NCI-H1436 treated with DMSO at 0.1 percent for 48 hours (cell line): ENCODE data around the gene LHFPL2.
"Not testable (repeated sequence)": the region's sequence is repeated elsewhere in the genome, so short reads cannot be mapped to it uniquely, and the experiment has no call there.

Experiments
- DNase-seq: peaks from one replicate; lab custom pipeline; 2025; lab: John Stamatoyannopoulos, UW

LHFPL2 gene, protein sequence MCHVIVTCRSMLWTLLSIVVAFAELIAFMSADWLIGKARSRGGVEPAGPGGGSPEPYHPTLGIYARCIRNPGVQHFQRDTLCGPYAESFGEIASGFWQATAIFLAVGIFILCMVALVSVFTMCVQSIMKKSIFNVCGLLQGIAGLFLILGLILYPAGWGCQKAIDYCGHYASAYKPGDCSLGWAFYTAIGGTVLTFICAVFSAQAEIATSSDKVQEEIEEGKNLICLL

DNA sequence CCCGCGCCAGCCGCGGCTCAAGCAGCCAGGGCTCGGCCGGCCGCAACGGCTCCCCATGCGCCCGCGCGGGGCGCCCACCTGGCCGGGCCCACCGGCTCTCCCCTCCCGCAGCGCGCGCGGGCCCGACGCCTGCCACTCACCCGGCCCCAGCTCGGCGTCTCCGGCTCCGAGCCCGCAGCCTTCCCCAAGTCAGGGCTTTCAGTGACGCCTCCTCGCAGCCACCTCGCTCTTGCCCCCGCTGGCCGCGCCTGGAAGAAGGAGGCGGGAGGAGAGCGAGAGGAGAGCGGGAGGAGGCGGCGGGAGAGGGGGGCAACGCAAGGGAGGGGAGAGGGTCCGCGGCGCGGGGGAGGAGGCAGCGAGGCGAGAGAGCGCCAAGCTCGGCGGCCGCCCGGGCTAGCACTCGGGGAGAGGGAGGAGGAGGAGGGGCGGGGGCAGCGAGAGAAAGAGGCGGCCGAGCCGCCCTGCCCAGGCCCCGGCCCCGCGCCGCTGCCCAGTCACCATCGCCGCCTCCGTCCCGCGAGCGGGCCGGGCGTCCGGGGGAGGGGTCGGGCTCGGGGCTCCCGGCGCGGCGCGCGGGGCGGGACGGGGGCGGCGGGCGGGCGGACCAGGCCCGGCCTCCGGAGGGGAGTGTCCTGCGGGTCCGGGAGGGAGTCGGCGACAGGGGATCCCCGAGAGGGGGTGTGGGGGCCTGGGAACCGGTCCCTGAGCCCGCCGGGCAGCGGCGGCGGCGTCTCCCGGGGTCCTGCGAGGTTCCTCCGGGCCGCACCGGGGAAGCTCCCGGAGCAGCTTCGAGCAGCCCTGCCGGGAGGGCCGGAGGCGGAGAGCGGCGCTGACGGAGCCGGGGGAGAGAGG lies at the start of gene LHFPL2:
Gene LHFPL2 (minus strand): TSS at position 414 of the 852 bp plus-strand sequence. CDS start 138,559 bp downstream, outside the sequence.
- DNase-seq, result no peak

DNA sequence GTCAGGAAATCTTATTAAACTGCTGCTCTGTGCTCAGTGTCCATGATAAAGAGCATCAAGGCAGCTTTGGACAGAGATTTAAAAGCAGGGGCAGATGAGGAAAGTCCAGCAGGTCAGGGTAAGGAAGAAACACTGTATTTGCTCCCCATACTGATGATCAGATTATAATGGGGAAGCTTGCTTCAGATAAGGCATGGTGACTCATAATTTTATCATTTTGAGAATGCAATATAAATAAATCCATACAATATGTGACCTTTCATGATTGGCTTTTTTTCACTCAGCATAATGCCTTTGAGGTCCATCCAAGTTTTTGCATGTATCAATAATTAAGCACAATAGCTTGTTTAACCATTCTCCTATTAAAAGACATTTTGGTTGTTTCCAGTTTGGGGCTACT lies 48.1 kb upstream of the LHFPL2 start:
- DNase-seq, result no peak

DNA sequence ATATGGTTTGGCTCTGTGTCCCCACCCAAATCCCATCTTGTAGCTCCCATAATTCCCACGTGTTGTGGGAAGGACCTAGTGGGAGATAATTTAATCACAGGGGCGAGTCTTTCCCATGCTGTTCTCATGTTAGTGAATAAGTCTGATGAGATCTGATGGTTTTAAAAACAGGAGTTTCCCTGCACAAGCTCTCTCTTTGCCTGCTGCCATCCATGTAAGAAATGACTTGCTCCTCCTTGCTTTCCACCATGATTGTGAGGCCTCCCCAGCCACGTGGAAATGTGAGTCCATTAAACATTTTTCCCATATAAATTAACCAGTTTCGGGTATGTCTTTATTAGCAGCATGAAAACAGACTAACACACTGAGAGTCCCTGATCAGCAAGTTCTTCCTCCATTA lies 47.5 kb upstream of the LHFPL2 start:
- not testable (repeated sequence) for DNase-seq

DNA sequence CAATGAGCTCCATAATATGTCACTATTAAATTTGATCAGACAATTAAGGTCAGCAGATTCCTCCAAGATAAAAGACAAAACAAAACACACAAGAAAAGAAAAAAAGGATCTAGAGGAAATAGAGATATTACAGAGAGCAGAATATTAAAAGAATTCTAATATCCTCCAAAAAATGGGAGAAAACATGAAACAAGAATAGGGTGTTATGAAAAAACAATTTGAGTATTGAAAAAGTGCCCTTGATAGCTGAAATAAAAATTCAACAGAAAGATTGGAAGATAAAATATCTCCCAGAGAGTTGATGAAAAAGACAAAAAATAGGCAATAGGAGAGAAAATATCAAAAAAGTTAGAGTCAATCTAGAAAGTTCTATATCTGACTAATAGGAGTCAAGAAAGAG lies 44.8 kb upstream of the LHFPL2 start:
- no peak for DNase-seq

DNA sequence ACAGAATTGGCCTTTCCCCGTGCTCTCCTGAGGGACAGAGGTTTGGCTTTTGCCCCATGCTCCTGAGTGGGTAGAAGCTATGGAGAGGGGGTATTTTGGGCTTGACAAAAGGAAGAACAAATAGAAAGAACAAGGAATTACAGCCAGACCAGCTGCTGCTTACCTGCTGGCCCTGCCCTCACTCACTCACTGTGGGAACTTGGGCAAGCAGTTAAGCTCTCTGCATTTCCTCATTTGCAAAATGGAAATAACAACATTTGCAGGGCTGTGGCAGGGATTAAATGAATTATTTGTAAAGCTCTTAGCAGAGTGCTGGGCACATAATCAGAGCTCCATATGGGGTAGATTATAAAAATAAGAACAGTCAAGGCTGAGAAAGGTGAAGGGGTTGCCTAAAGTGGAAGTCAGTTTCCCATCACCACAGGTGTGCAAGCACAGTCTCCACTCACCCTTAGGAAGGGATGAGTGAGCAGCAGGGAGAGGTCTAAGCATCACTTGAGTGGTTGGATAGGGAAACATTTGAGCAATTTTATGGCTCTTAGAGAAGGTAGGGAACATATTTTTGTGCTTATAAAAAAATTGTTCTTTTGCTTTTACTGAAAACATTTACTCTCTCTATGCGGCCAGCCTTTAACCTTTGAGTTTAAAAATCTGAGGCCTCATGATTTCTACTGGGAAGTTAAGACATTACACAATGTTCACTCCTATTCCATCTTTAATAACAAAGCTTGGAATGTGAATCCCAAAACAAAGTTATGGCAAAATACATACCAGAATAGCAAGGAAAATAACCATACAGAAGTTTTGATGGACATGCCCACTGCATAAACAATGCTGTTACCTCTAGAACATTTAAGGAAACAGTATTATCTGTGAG lies 42.8 kb upstream of the LHFPL2 start:
- DNase-seq, result no peak

DNA sequence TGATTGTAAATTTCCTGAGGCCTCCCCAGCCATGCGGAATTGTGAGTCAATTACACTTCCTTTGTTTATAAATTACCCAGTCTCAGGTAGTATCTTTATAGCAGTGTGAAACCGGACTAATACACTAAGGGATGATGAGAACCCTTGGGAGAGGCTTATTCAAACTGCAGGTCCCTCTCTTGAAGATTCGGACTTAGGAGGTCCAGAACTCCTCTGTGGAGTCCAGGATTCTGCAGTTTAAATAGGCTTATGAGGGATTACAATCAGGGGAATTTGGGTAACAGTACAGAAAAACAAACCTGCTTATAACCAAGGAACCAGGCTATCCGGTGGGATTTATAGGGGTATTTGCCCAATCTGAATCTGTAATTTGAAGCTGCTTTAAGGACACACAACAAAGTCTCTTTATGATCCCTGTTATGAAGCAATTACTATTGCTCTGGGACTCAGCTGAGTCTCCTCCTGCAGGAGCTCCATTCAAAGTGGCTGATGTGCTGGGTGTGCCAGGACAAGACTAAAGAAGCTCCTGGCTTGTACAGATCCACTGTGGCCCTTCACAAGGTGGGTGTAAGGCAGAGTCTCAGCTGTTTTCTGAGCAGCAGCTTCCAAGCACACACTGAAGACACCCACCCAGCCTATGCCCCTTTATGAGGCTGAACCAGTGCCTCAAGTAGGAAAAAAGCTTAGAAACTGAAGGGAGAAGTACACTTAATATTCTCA lies 41.8 kb upstream of the LHFPL2 start:
- no peak for DNase-seq

DNA sequence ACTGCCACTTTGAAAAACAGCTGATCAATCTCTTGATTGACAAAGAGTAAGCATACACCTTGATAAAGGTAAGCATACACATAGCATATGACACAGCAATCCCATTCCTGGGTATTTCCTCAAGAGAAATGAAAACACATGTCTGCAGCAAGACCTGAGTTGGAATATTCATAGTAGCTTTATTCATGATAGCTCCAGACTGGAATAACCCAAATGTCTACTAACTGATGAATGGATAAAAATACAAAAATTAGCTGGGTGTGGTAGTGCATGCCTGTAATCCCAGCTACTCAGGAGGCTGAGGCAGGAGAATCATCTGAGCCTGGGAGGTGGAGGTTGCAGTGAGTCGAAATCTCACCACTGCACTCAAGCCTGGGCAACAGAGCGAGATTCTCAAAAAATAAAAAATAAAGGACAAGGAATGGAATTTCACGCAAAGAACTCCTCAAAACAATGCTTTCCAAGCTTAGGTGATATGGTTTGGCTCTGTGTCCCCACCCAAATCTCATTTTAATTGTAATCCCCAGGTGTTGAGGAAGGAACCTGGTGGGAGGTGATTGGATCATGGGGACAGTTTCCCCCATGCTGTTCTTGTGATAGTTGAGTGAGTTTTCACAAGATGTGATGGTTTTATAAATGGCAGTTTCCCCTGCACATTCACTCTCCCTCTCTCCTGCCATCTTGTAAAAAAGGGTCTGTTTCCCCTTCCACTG lies 41.1 kb upstream of the LHFPL2 start:
- no peak for DNase-seq

DNA sequence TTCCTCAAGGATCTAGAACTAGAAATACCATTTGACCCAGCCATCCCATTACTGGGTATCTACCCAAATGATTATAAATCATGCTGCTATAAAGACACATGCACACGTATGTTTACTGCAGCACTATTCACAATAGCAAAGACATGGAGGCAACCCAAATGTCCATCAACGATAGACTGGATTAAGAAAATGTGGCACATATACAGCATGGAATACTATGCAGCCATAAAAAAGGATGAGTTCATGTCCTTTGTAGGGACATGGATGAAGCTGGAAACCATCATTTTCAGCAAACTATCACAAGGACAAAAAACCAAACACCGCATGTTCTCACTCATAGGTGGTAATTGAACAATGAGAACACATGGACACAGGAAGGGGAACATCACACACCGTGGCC lies 38.9 kb upstream of the LHFPL2 start:
- DNase-seq, result not testable (repeated sequence)

DNA sequence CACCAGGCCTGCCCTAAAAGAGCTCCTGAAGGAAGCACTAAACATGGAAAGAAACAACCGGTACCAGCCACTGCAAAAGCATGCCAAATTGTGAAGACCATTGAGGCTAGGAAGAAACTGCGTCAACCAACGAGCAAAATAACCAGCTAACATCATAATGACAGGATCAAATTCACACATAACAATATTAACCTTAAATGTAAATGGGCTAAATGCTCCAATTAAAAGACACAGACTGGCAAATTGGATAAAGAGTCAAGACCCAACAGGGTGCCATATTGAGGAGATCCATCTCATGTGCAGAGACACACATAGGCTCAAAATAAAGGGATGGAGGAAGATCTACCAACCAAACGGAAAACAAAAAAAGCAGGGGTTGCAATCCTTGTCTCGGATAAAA lies 35.3 kb upstream of the LHFPL2 start:
- DNase-seq, result not testable (repeated sequence)

DNA sequence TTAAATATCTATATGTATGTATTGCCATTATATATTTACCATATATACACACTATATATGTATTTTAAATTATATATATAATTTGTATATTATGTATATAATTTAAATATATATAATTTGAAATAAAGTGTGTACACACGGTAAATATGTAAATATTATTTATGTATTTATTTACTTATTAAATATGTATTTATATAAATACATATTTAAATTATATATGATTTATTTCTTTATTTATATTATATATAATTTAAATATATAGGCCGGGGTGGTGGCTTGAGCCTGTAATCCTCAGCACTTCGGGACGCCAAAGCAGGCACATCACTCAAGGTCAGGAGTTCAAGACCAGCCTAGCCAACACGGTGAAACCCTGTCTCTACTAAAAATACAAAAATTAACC lies 31.3 kb upstream of the LHFPL2 start:
- no peak for DNase-seq

DNA sequence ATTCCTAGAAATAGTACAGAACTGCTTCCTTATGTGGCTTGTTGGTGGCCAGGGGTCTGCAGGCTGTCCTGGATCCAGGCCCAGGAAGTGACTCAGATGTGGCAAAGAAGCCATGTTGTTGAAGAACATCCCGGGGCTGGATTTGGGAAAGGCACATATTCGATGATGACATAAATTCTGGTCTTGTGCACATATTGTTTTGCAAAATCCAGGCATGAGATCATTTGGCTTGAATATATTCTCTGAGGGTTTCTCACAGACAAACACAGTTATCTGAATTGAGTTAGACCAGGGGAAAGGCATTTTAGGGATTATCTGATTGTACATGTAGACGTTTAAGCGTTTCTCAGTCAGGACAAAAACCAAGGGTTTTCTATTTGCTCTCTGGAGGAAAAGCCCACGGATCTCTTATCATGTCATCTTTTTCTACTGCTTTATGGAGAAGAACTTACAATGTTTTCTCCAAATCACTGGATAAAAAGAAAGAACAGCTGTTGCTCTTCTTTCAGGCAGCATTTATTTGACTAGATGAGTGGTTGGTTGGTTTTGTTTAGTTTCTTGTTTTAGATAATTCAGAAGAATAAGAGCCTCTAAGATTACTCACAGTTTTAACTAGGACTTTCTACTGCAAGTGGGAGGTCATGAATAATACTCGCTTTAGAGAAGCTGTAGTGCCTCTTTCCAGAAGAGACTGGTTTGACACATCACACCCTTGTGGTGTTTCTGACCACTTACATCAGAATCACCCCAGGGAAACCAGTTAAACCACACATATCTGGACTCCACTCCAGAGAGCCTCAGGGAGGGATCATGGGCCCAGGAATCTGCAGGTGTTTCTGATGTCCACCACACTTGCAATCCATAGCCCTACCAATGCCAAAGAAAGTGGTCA lies 29.5 kb upstream of the LHFPL2 start:
- no peak for DNase-seq

DNA sequence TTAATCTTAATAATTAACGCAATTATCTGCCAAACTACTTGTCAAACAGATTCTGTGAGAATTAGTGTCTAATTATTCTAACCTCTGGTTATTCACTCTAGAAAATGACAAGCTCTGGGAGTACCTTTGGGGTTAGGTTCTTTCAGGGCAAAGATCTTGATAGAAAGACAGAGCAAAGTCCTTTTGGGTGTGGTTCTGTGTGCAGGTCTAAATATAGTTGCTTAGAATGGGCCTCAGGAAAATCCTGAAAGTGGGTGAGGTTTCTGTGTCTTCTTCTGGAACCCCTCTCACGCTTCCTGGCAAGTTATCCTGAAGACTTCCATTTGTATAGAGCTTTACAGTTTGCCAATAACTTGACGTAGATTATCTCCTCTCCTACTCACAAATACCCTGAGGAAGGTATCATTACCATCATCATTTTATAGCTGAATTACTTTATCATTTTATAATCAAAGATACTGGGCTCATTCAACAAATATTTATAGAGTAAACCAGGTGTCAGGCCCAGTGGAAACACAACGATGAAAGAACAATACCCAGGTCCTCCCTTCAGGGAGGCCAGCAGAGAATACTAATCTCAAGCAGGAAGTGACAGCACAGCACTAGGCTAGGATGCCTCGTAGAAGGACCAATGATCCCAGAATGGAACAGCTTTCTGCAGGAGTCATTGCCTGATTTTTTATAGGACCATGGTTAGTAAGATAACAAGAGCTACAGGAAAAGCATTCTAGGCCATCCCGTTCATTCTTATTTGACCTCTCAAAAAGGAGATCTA lies 27.6 kb upstream of the LHFPL2 start:
- DNase-seq, result no peak

DNA sequence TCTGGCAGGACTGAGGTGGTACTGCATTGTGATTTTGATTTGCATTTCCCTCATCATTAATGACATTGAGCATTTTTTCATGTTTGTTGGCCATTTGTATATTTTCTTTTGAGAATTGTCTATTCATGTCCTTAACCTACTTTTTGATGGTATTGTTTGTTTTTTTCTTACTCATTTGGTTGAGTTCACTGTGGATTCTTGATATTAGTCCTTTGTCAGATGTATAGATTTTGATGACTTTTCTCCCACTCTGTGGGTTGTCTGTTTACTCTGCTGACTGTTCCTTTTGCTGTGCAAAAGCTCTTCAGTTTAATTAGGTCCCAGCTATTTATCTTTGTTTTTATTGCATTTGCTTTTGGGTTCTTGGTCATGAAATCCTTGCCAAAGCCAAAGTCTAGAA lies 25.3 kb upstream of the LHFPL2 start:
- DNase-seq, result not testable (repeated sequence)

DNA sequence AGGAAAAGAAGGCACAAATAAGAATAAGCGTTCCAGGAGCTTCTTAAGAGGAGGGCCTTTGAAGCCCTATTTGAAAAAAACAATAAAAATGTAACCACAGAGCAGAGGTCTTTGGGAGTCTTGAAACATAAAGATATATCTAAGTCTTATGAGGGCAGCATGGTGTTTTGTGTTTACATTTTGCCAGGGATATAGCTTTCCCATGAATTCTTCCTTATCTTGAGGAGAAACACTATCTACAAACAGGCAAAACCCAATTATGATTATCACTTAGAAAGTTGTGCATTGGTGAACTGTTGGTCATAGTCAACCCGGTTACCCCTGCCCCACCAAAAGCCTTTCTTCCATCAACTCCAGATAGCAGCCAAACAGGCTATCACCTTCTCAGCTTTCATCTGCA lies 23.6 kb upstream of the LHFPL2 start:
- DNase-seq, result no peak

DNA sequence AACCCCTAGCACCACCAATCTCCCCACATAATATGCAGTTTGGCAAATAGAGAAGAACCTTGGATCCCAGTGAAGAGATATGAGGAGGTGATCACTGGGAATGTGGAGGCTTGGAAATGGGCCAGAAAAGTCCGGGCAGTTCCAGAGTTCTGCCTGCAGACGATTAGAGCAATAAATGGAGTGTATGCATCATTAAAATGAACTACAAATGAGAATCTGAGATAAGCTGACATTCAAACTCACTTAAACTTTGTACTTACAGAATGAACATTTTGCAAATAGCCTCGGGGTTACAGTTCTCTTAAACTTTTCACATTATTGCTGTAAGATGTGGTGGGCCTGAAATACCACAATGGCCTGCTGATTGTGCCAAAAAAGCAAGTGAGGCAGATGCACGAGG lies 23.0 kb upstream of the LHFPL2 start:
- DNase-seq, result no peak

DNA sequence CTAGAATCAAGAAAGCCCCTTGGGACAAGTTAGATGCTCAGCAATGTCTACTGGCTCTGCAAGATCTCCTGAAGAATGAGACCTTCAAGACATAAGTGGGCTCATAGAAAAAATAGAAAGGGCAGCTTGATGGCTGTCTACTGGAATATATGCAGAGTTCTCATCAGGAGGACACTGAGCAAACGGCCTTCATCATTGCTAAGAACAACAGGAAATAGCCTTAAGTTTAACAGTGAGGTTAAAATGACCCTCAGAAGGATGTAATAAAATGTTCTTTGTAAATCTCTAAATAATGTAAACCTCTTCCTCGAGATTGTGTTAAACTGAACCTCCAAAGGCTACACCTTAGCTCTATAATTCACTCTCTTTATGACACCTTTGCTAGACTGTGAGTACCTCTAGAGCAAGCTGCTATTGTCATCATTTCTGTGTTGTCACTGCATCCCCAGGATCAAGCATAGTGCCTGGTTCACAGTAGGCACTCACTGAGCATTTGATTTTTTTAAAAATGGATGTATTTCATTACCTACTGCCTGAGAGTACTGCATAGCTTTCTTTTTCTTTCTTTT lies 22.2 kb upstream of the LHFPL2 start:
- DNase-seq, result no peak

DNA sequence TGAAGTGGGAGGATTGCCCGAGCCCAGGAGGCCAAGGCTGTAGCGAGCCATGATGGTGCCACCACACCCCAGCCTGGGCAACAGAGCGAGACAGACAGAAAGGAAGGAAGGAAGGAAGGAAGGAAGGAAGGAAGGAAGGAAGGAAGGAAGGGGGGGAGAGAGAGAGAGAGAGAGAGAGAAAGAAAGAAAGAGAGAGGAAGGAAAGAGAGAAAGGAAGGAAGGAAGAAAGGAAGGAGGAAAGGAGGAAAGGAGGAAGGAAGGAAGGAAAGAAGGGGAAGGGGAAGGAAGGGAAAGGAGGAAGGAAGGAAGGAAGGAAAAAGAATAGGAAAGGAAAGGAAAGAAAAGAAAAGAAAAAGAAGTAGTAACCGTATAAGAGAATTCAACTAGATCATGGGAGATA lies 20.8 kb upstream of the LHFPL2 start:
- DNase-seq, result no peak

DNA sequence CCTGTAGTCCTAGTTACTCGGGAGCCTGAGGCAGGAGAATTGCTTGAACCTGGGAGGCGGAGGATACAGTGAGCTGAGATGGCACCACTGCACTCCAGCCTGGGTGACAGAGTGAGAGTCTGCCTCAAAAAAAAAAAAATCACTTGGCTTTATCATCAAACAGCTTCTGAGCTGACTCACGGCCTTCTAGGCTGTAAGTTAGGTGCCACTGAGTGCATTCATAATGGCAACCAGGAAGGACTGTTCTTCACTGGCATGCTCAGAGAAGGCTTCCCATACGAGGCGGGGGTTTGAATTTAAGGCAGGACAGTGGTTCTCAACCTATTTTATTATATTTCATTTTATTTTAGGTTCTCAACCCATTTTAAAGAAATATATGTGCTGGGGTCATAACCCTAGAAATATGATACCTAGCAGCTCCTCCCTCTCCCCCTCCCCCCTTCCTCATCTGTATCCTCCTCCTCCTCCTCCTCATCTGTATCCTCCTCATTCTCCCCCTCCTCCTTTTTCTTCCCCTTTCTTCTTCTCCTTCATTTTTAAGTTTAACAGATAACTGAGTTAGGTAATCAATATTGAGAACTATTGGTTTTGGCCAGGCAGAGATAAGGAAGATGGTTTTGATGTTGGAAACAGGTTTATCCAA lies 19.0 kb upstream of the LHFPL2 start:
- no peak for DNase-seq

DNA sequence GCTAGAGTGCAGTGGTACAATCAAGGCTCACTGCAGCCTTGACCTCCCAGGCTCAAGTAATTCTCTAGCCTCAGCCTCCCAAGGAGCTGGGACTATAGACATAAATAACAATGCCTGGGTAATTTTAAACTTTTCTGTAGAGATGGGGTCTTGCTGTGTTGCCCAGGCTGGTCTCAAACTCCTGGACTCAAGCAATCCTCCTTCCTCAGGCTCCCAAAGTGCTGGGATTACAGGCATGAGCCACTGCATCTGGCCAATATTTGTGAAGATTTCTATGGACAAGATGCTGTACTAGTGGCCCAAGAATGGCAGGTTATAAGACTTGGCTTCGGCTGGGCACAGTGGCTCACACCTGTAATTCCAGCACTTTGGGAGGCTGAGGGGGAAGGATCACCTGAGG lies 18.4 kb upstream of the LHFPL2 start:
- not testable (repeated sequence) for DNase-seq
